HG02970 (cell line): Measurements from ENCODE around the gene TTC7B.

Experiments used
- ATAC-seq: cut with Tn5 transposase; IDR thresholded peaks from one replicate; pipeline ENCODE4 v1.9.1; 2021; ENCODE audit warnings: mild to moderate bottlenecking, moderate library complexity, moderate number of reproducible peaks; ENCODE audit not compliant: unreplicated experiment, low FRiP score

The TTC7B gene

DNA sequence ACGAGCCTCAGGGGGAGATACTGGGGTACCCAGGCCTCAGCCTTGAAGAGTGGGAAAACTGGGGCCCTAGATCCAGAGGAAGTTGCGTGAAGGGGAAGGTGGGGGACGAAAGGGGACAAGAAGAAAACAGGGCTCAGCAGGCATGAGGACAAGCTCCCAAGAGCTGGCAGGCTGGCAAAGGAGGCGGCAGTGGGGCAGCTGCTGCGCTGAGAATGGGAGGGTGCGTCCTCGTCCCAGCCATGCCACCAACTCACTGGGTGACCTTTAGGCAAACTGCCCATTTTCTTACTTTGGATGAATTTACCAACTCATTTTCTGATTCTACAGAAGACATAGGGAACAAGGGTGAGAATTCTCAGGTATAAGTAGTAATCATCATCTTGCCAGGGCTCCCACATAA is 133.6 kb downstream of the TTC7B start:
- ATAC-seq: no peak

DNA sequence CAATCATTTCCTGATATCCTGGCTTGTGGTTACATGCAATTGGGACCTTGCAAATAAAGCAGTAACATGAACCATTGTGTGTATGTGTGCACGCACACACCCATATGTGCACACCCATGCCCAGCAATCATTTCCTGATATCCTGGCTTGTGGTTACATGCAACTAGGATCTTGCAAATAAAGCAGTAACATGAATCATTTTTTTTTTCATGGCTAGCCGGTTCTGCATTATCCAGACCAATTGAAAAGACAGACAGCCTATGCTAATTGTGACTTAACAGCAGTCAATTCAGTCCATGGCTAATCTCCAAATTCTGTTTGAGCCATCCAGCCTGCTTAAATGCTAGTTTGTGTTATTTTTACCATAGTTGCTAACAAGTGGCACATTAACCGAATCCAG is 134.3 kb downstream of the TTC7B start:
- no peak for ATAC-seq

DNA sequence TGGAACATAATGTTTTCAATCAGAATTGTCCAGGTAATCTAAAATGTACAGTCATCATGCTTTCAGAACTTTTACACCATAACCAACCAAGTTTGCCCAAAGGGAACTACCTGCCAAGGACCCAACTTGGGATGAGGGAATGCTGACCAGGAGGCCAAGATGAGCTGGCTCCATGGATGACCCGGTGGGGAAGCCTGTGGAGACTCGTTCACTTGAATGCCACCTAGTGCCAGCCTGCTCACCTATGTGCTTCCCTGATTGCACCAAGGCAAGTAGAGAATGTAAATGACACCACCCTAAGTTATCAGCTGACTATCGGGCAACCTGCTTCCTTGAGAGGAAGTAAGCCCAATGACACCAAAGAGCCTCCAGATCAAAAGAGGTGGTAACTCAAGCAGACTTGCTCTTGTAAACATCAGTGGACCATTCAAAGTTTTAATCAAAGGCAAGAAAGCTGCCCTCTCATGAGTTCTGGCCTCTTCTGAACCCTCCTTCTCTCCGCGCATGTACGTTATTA is 137.3 kb downstream of the TTC7B start:
- no peak for ATAC-seq

DNA sequence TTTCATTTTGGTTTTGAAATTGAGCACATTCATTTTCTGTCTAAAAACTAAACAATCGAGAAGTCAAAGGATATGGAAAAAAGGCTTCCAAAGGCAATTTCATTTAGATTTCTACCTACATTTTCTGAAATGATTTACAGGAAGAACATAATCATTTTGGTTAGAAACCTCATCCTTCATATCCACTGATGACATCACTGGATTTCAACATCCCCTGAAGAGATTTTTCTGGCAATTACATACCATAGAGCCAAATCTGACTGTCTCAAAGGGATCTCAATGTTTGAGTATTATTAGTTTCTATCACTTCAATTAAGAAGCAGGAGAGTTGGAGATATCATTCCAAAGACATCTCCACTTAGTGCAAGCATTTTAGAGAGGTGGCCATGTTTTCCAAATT is 137.8 kb downstream of the TTC7B start:
- ATAC-seq: no peak

DNA sequence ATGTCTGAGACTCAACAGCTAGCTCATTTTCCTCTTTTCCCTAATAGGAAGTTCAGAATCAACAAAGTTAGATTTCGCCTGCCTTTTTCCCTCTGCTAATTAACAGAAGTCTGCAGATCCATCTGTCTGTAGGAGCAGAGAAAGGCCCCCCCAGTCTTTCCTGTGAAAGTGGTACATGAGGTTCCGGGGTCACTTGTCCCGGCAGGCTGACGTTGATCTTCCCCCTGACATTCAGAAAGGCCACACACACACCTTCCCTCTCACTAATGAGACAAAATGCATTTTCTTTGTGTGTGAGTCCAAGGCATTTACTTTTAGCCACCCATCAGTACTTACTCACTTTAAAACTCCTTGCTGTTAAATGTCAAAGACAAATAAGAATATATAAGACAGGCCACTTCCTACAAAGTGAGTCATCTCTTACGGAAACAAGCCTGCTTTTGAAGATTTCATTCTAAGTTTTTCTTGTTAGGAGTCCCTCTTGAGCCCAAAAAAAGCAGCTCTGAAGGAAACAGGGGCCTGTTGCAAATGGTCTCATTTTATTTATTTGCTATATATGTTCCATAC is 138.7 kb downstream of the TTC7B start:
- ATAC-seq: no peak

DNA sequence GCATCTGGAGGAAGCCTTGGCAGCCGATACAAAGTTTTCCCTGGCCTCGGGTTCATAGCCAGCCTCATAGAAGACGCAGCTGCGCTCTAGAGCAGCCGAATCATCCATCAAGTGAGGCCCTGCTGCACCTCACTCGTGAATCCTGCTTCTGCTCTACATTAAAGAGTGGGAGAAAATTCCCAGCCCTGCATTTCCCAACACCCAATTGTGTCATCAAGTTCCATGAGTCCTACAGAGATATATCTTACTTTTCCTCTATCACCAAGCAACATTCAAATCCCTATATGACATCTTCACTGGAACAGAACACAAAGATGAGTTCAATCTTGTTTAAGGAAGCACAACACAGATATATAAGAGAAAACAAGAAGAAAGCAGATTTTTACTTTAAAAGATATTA is 139.3 kb downstream of the TTC7B start:
- ATAC-seq: no peak

DNA sequence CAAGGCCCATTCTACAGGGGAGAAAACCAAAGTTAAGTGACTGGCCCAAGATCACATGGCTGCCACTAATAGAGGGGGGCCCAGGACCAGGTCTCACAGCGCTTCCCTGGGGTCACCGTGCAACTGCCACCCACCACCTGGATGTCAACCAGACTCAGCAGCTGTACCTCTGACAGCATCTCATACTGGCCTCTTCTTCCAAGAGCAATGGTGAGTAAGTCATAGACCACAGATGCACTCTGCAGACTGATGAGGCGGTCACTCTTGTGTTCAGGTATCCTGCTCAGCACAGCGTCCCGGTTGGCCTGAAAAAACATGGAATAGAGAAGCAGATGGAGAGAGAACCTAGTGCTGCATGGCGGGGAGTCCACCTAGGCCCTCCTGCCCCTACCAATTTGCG is 139.9 kb downstream of the TTC7B start:
- no peak for ATAC-seq

DNA sequence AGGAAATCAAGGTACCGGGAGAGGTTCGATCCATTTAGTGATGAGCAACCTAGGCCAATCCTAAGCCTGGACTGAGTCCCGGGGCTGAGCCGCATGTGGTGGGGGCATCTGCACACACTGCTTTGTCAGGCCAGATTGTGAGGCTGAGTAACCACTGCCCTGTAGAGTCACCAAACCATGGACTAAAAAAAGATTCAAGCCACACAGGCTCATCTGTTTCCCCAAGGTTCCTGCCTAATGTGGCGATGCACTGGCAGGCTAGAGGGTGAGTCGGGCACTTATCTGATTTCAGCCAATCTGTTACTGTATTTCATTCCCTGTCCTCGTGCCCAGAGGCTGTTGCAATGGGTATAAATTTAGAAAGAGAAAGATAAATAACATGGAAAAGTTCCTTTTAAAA is 140.8 kb downstream of the TTC7B start:
- no peak for ATAC-seq

DNA sequence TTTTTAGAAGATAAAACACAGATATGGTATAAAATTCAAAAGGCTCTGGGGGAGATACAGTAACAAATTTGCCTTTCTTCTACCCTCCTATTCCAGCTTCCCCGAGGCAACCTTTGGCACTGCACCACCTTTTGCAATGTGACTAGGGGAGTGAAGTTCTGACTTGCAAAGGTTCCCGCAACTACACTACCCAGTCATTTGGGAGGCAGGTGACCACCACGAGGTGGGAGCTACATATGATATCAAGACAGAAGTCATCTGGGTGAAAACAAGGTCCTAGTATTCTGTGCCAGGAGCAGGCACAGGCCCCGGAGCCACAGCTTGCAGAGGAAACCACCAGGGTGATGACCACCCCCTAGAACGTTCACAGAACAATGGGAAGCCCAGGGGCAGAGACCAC is 141.5 kb downstream of the TTC7B start:
- ATAC-seq: no peak

DNA sequence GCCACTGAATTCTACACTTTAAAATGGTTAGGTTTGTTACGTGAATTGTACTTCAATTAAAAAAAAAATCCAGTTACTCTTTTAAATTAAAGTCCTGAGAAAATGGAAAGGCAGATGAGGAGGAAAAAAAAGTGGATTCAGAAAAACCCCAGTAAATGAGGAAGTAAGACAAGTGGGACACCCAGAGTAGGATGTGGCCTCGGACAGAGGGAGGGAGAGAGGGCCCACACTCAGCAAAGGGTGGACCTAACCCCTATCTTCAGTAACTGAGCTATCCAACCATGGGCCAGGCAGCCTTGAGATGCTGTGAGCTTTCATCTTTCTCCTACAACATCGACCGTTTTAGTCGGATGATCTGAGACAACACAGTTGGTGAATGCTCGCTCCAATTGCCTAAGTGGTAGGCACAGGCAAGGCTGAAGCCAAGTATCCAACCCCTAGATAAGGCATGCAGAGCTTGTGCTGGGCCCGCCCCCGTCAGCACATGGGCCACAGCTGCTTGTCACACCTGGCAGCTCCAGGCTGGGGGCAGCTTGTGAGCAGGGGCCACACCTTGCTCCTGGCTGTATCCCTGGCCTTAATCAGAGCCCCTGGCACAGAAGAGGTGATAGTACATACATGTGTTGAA is 142.1 kb downstream of the TTC7B start:
- ATAC-seq: no peak

DNA sequence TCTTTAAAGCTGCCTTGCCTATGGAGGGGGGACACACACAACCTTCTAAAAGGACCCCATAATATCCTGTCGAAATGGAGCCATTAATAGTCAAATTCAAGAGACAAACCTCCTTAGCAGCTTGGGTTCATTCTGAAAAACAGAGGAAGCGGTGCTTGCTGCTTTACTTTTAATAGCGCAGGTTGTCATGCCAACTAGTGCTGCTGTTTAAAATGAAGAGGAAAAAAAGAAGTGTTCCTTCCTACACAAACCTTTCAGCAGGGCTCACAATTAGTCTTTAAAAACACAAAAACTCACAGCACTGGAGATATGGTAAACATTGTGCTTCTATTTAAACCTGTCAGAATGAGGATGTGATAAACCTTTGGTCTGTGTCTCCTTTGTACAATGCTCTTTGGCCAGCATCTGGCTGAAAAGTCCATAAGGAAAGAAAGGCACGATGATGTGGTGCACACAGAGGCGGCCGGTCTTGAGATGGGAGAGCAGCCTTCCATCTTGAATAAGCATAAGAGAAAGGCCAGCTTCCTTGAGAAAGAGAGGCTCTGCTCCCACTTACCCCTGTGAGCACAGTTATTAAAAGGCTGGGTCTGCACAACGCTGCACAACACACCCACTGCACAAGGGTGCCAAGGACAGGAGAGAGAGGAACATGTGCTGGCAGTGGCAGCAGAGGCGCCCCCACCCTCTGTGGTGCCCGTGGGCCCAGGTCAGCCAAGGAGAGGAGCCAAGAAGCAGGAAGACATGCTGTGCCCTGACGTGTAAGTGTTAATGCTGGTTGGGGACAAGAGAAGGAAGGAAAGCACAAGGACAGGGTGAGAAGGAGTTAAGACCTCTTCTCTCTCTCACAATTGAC is 144.6 kb downstream of the TTC7B start:
- no peak for ATAC-seq

DNA sequence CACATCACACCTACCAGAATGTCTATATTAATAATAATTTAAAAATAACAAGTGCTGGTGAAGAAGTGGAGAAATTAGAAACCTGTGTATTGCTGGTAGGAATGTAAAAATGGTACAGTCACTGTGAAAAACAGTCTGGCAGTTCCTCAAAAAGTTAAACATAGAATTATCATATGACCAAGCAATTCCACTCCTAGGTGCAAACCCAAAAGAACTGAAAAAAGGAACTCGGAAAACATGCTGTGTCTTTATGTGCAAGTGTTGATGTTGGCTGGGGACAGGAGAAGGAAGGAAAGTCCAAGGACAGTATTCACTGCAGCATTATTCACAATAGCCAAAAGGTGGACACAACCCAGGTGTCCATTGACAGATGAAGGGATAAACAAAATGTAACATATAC is 146.5 kb downstream of the TTC7B start:
- ATAC-seq: no peak

DNA sequence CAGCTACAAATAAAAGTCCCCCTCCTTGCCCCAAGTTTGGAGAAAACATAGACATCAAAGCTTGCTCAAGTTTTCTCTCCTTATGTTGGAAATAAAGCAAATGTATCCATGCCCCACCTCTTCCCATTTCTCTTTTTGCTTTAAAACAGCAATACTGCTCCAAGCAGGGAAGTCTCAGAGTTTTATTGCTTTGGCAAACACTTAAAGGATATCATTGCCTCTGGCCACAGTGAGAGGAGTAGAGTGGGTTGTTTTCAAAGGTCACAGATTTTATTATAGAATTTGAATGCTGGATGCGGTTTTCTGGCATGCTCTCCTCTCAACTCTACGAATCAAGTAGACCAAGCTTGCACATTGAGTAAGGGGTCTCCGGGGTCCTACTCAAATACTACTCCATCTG is 149.7 kb downstream of the TTC7B start:
- no peak for ATAC-seq

DNA sequence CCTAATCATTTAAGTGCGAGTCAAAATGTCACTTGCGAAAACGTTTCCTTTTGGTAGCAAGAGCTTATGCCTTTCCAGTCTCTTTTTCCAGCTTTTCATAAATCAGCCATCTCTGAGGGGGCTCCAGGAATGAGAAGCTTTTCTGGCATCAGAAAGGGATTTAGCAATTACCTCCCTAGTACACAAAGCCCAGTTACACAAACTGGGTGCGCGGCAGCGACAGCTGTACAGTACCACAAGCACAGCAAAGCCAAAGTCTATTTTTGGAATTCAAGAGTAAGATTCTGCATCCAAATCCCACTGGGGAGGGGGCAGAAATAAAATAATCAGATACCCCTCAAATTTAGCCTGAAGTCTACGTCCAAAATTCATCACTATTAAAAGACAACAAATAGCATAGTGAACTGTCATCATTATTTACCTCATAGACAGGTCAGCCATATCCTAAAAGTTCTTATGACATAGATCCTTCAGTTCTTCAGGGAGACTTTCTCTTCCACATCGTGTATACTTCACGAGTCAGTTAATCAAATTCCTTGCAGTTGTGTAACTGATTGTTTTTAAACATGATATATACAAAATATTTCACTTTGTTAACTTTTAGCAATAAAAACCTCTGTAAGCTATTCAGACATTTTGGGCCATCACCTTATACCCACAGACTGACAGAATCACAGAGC is 150.8 kb downstream of the TTC7B start:
- no peak for ATAC-seq

DNA sequence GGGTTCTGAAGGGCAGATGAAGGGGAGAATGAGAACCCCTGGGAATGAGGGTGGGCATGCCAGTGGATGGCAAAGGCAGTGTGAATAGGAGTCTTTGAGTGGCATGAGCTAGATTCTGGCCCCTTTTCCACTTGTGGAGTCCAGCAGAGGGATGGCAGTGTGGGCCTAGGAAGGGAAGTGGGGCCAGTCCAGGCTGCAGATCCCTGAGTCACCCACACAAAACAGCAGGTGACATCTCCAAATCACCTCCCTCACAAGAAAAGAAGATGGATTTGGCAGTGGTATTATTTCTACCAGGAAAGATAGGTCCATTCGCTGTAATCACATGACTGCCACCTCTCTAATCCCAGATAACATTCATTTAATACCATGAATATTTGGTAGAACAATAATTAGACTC is 151.3 kb downstream of the TTC7B start:
- no peak for ATAC-seq

DNA sequence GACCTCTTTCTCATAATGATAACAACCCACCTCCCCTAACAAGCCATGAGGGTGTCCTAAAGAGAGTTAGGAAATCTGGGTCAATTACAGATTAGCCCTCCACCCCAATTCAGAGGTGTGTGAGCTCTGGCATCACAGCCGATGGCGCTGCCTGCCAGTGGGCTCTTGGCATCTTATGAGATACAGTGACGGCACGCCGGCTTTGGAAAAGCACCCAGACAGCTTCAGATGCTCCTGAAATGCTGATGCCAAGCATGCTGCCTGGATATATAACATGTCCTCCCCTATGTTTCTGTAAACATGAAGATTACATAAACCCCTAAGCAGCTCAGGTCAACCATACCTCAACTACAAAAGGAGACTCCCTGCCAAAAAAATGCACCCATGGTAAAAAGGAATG is 152.6 kb downstream of the TTC7B start:
- ATAC-seq: no peak

DNA sequence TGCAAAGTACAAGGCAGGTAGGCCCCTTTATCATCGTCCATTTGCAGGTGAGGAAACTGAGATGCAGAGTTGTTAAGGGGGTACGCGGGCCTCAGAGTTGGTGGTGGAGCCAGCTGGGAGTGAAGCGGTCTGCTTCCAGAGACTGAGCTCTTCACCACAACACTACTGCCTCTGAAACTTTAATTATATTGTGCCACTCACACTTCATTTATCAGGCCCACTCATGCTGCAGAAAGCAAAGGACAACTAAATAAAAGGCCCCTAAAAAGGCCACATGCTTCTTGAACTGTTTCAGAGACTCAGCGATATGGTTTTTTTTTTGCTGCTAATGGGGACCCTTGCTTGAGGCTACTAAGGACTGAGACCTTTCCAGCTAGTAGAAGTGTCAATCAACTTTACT is 153.1 kb downstream of the TTC7B start:
- no peak for ATAC-seq

DNA sequence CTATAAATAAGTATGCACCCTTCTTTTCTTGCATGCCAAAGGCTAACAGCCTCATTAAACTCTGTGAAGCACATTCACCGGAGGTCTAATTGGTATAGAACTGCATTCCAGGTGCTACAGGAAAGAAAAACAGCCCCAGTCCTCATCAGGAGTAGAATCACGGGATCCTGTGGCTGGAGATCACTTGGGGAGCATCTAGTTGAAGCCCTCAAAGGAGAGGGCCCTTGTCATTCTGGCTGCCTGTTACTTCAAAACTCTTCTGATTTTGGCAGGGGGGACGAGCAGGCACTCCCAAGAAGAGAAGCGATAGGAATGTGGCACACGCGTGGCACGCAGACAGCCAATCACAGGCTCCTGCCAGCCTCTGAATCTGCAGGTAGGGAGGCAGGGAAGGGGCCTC is 154.4 kb downstream of the TTC7B start:
- ATAC-seq: no peak

DNA sequence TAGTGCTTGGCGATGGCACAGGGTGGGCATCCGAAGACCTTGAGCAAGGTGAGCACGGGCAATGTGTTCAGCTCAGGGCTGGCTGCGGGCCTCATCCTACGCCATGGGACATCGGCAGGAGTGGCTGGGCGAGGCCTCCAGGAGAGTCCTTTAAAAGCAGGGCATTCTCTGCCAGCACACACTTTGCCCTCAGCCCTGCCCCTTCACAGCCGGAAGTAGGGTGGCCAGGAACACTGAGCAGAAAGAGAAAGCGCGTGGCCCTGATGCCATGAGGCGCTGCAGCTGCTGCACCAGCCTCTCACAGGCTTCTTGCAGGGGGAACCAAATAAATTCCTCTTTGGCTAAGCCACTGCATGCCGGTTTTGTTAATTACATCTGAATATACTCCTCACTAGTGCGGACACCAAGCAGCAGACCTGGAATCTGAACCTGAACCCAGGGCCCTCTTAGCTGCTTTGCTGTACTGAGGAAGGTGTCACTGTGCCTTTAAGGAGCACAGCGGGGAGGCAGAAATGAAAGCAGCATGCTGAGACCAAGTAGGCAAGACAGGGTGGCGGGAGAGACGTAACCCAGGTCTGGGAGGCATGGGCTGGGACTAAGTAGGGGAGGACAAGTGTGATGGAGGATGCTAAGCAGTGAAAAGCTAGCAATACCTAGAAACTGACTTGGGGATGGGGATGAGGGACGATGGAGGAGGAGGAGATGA is 155.2 kb downstream of the TTC7B start:
- no peak for ATAC-seq

DNA sequence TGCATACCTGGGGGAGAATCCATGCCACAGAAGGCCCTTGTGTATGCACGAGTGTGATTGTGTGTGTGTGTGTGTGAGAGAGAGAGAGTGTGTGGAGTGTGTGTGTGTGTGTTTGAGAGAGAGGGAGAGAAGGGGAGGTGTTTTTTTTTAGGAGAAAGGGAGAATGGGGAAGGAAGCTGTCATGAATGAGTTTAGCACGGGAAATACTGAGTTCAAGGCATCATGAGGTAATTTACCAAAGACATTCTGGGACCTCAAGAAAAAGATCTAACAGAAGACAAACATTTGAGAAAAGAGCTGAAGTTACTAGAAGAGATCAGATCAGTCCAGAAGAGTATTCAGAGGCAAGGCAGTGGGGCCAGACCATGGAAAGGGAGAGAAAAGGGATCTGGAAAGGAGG is 157.1 kb downstream of the TTC7B start:
- ATAC-seq: no peak
